HG03378 (cell line): ENCODE results near the gene ARGLU1.

ENCODE experiments used
- ATAC-seq: cut with Tn5 transposase; IDR thresholded peaks from one replicate; pipeline ENCODE4 v1.9.1; 2021; ENCODE audit warnings: mild to moderate bottlenecking, moderate library complexity; ENCODE audit not compliant: unreplicated experiment

The ARGLU1 gene

GRCh38 chr13:106588367-106588766 is 20.4 kb upstream of the ARGLU1 start:
- no peak for ATAC-seq

GRCh38 chr13:106587787-106588186 is 19.9 kb upstream of the ARGLU1 start:
- no peak for ATAC-seq

DNA sequence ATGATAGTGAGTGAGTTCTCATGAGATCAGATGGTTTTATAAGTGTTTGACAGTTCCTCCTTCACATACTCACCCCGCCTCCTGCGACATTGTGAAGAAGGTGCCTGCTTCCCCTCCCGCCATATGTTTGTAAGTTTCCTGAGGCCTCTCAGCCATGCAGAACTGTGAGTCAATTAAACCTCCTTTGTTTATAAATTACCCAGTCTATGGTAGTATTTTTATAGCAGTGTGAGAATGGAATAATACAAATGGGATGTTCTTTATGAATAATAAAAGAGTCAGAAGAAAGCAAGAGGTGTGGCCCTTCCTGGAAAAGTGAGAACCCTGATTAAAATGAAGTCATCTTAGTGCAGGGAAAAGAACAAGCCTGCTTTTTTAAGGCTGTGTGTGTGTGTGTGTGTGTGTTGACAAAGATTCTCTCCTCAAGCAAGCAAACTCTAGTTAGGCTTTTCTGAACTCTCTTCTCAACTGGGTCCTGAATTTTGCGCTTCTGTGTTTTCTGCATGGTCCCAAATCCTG is 18.8 kb upstream of the ARGLU1 start:
- no peak for ATAC-seq

DNA sequence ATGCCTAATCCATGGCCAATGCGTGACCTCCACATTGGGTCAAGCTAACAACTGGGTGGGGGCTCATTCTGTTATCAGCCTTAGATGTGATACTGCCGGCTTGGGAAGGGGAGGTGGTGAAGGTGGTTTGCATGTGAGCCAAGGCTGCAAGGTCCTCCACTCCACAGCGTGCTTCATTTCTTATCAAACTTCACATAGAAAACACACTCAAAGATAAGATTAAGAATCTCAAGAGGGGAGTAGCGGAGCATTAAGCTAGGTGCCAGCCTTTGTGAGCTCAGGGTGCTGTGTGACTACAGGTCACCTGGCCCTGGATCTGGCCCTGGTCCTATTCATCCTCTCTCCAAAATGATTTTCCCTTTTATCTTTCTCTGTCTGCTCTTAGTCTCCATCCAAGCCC is 13.3 kb upstream of the ARGLU1 start:
- no peak for ATAC-seq

DNA sequence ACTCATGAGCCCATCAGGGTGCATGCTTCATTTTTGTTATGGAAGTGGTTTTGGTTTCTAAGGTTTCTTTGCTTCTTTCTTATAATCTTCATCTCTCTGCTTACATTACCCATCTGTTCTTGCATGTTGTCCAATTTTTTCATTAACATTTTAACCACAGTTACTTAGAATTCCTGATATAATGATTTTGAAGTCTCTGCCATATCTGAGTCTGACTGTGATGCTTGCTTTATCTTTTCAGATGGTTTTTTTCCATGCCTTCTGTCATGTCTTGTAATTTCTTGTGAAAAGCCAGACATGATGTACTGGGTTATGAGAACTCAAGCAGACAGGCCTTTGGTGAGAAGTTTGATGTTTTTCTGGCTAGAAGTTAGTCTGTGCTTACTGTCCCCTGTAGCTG is 8.0 kb upstream of the ARGLU1 start:
- ATAC-seq = no peak

GRCh38 chr13:106573868-106574267 is 5.9 kb upstream of the ARGLU1 start:
- ATAC-seq = no peak

DNA sequence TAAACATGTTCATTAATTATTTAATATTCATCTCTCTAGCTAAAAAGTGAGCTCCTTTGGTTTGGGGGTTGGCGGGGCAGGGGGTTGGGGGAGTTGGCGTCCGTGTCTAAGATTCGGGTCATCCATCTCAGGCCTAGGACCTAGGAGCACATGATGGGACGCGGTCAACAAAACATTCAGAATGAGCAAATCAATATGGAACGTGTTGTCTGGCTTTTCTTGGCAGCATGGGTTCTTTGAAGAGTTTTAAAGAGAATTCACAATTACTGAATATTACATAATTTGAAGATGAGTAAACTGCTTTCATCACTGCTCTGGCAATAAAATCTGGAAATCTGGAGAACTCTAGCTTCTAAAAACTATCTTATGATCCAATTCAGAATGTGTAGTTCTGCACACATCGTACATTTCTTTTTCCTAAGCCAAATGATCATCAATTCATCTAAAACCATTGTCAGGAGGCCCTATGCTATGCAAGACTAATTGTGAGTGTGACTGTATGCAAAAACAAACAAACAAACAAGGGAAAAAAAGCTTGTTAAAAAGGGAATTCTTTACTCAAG is 5.4 kb upstream of the ARGLU1 start:
- ATAC-seq = no peak

DNA sequence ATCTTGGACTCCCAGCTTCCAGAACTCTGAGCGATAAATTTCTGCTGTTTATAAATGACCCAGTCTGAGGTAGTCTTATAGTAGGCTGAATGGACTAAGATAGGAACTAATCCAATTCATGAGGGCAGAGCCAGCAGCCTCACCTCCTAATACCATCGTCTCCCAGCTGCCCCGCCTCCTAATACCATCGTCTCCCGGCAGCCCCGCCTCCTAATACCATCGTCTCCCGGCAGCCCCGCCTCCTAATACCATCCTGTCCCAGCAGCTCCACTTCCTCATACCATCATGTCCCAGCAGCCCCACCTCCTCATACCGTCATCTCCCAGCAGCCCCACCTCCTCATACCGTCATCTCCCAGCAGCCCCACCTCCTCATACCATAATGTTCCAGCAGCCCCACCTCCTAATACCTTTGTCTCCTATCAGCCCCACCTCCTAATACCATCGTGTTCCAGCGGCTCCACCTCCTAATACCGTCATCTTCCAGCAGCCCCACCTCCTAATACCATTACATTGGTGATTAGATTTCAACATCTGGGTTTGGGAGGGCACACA is 2.4 kb upstream of the ARGLU1 start:
- ATAC-seq = no peak

- no peak for ATAC-seq
These were observed 1.5 kb upstream of the ARGLU1 start for GRCh38 chr13:106569233-106570095.

DNA sequence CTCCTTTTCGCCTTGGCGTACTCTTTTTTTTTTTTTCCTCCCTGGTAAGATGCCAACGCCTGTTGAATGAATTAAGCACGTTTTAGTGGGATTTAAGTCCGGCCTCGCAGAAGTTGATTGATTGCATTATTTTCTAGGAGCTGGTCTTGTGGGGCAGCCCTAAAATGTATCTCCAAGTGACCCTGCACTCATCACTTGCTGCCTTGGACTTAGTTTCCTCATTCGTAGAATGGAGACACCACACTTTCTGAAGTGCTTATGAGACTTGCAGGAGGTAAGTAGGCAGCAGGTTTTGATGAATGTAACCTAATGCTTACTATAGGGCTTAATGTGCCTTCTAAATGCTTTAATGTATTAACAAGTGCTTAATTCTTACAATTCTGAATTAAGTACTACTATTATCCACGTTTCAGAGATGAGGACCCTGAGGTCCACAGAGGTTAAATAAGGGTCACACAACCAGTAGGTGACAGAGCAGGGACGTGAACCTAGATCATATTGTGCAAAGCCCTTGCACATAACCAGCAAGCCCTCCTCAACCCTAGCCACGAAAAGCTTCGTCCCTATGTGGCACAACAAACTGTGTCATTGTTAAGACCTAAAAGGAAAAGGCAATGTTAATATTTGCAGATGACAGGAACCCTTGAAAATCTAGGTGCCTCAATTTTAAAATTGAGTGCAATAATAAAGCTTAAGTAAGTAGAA is 514 bp upstream of the ARGLU1 start:
- ATAC-seq = peak; percentile 40

- peak; percentile 40 for ATAC-seq
These were observed 1.1 kb downstream of the ARGLU1 start for GRCh38 chr13:106566641-106567473.

DNA sequence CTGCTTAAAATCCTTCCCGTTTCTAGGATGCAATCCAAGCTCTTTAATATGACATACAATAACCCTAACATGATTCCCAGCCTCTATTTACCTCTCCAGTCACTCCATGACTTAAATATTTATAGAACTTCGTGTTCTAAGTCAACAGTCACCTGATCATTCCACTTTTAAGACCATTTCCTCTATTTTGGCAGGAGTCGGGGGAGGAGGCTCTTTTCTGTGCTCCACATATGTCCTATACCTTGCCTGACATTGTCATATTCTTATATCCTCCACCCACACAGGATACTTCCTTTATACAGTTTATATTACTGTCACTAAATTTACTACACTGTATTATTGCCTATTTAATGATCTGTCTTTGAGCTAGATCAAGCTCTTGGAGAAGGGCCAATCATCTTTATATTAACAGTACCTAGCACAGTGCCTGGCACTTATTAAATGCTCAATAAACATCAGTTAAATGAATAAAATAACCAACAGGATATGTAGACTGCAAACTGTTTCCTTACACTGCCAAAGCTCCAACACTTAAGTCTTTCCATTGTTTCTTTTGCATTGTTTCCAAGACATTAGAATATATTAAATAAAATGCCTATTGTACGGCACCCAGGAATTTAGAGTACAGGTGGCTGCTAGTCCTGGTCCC is 2.7 kb downstream of the ARGLU1 start:
- ATAC-seq = no peak

- no peak for ATAC-seq
These were observed 5.6 kb downstream of the ARGLU1 start for GRCh38 chr13:106562301-106562700.

DNA sequence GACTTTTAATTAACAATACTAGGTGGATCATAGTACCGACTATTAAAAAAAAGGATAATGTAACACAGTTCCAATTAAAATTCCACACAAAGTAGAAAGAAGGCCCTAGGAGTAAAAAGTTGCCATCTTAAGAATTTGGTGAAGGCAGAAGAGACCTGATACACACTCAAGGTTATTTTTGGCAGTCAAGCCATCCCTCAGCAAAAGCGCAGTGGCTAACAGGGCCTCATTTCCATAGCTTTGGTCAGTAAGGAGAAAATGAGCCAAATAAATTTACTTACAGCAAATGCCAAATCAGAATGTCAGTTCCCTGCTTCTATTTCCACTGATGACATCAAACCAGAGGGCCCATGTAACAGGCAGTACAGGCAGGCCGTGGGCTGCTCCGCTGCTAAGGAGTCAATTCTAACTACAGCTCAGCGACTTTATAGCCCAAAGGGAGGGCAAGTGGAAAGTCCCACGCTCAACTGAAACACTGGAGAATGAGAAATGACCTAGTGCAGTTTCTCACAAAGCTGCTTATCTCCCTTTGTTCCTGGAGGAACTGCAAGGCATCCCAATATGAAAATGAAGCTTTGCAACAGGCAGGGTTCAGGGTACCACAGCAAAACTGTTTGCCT is 6.3 kb downstream of the ARGLU1 start:
- ATAC-seq = peak; percentile 86

DNA sequence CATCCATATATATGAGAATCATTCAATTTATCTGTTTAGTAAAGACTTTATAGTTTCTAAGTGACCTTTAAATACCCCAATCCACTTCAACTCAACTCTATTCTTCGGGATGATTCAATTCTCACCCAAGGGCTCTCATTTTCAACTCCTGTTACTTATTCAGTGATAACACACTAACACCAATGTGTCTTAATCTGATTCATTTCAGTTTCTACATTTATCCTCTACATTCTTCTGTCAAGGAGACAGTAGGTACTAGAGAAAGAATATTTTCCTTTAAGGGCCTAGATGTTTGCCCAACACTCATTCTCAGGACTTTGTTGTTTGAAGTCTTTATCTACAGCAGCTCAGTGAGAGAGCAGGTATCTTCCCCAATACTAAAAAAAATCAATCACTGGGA is 7.1 kb downstream of the ARGLU1 start:
- ATAC-seq = peak; percentile 55

DNA sequence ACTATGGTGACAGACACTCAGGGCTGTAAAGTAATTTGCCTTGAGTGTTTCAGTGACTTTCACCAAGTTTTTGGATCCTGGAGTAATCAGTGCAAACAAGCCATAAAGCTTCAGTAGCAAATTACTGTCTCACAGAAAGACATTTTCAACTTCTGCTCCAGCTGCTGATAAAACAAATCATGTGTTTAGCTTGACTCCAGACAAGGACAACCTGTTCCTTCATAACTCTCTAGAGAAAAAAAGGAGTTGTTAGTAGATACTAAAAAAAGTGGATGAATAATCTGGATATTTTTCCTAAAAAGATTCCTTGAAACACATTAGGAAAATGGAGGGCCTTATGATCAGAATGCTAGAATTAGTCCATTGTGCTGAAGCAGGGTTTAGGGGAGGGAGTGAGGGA is 9.4 kb downstream of the ARGLU1 start:
- no peak for ATAC-seq

- ATAC-seq = no peak
These were observed 12.2 kb downstream of the ARGLU1 start for GRCh38 chr13:106555631-106556328.

DNA sequence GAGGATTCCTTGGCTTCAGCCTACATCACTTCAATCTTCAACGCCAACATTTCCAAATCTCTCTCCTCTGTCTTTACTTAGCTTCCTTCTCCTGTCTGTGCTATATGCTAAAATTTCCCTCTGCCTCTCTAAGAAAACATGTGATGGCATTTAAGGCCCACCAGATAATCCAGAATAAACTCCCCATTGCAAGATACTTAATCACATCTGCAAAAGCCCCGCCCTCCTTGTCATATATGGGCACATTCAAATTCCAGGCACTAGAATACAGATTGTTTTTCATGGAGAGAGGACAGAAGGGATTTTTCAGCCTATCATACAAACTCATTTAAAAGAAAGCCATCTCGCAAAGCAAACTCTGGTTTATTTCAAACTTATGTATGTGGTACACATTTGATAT is 16.2 kb downstream of the ARGLU1 start:
- ATAC-seq = no peak

GRCh38 chr13:106551350-106551749 is 16.6 kb downstream of the ARGLU1 start:
- ATAC-seq = no peak
